Measurements from ENCODE around the gene RHOF.
"Not testable (repeated sequence)": the region's sequence is repeated elsewhere in the genome, so short reads cannot be mapped to it uniquely, and the experiment has no call there.

Gene RHOF

DNA sequence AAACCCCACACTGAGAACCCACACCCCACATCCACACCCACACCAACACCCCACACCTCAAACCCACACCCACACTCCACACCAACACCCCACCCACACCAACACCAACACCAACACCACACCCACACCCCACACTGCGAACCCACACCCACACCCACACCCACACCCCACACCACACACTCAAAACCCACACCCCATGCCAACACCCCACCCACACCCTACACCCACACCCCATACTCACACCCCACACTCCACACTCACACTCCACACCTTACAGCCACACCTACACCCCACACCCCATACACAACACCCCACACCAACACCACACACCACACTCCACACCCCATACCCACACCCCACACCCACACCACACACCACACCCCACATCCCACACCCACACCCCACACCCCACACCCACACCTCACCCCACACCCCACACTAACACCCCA is 43.0 kb downstream of the RHOF start:
- Histone ChIP-seq H3K9me3 (ENCODE audit: insufficient read depth, low read depth, low read length) (no peaks in the 10 kb centered on the region), H3K9ac (ENCODE audit: low read depth, low read length) (no peak overlapping the region), H3K27me3 (ENCODE audit: insufficient read depth, low read length) (no peaks in the 10 kb centered on the region), H3K27ac (ENCODE audit: low read depth, low read length) (no peak overlapping the region), H3K4me3 (ENCODE audit: low read length) (no peak overlapping the region), H3K36me3 (ENCODE audit: insufficient read depth, low read length) (peaks cover 30% of the 10 kb centered on the region), H3K4me1 (ENCODE audit: insufficient read depth, low read length) (no peaks in the 10 kb centered on the region)
- 52% methylated on average over 1 of the region's 1 CpG for WGBS

DNA sequence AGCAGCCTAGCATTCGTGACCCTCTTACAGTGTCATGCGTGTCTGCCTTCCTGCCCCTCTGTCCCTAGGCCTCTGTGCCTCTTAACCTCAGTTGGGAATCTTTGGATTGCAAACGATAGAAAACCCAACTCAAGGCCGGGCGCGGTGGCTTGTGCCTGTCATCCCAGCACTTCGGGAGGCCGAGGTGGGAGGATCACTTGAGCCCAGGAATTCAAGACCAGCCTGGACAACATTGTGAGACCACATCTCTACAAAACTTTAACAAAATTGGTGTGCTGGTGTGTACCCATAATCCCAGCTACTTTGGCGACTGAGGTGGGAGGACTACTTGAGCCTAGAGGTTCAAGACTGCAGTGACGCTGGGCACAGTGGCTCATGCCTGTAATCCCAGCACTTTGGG is 44.2 kb downstream of the RHOF start:
- Histone ChIP-seq H3K36me3 (ENCODE audit: insufficient read depth, low read length) (peaks cover 29% of the 10 kb centered on the region), H3K4me3 (ENCODE audit: low read length) (no peak overlapping the region), H3K27ac (ENCODE audit: low read depth, low read length) (peak overlapping the region; percentile 19; the same call in 1 of the 2 replicates), H3K9ac (ENCODE audit: low read depth, low read length) (no peak overlapping the region), H3K9me3 (ENCODE audit: insufficient read depth, low read depth, low read length) (no peaks in the 10 kb centered on the region), H3K4me1 (ENCODE audit: insufficient read depth, low read length) (no peaks in the 10 kb centered on the region), H3K27me3 (ENCODE audit: insufficient read depth, low read length) (no peaks in the 10 kb centered on the region)
- 90% methylated on average over 10 of the region's 10 CpGs for WGBS

DNA sequence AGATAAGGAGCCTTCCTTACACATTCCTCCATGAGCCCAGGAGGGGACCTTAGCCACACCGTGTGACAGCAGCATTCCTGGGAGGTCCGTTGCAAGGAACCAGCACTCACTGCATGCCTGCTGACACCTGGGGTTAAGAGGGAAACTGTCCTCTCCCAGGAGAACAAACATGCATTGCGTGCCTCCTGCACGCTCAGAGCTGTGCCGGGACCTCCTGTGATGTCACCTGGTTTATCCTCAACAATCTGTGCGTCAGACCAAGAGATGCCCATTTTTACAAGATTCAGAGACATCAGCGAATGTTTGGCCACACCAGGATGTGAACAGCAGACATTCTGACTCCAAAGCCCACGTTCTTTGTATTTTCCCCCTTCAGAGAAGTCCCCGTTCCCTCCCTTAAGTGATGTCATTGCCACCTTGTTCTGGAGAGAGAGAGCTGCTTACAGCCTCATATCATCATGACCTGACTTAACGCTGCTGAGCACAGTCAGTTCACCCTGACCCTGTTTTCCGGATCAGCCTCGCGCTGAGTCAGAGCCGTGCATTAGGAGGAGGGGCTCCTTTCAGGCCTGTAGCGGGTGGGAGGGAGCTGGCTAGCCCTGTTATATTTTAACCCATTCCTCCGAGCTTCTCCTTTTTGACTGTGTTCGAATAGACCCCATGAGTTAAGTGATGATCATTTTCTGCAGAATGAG is 44.8 kb downstream of the RHOF start:
- Histone ChIP-seq H3K27me3 (ENCODE audit: insufficient read depth, low read length) (no peaks in the 10 kb centered on the region), H3K4me1 (ENCODE audit: insufficient read depth, low read length) (no peaks in the 10 kb centered on the region), H3K27ac (ENCODE audit: low read depth, low read length) (peak overlapping the region; percentile 31; the same call in 1 of the 2 replicates), H3K9ac (ENCODE audit: low read depth, low read length) (no peak overlapping the region), H3K9me3 (ENCODE audit: insufficient read depth, low read depth, low read length) (no peaks in the 10 kb centered on the region), H3K36me3 (ENCODE audit: insufficient read depth, low read length) (peaks cover 34% of the 10 kb centered on the region), H3K4me3 (ENCODE audit: low read length) (no peak overlapping the region)
- 56% methylated on average over 17 of the region's 17 CpGs for WGBS

DNA sequence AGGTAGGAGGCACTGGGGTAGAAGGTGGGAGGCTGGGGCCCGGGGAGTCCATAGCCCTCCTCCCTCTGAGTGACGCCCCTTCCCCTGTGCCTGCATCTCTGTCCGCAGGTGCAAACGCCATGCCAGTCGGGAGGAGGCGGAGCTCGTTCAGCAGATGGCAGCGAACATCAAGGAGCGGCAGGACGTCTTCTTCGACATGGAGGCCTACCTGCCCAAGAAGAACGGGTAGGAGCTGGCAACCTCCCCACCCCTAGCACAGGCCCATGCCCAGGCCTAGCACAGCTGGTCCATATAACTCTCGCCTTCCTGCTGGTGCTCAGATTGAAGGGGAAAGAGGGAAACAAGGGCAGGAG is 45.3 kb downstream of the RHOF start:
- H3K27ac ChIP-seq (ENCODE audit: low read depth, low read length), result peak overlapping the region; percentile 31; the same call in 1 of the 2 replicates
- H3K4me3 ChIP-seq (ENCODE audit: low read length), result no peak overlapping the region
- WGBS, result 49% methylated on average over 13 of the region's 13 CpGs
- H3K36me3 ChIP-seq (ENCODE audit: insufficient read depth, low read length), result peaks cover 37% of the 10 kb centered on the region
- no peaks in the 10 kb centered on the region for H3K4me1 ChIP-seq (ENCODE audit: insufficient read depth, low read length)
- no peaks in the 10 kb centered on the region for H3K27me3 ChIP-seq (ENCODE audit: insufficient read depth, low read length)
- no peak overlapping the region for H3K9ac ChIP-seq (ENCODE audit: low read depth, low read length)
- H3K9me3 ChIP-seq (ENCODE audit: insufficient read depth, low read depth, low read length), result no peaks in the 10 kb centered on the region

DNA sequence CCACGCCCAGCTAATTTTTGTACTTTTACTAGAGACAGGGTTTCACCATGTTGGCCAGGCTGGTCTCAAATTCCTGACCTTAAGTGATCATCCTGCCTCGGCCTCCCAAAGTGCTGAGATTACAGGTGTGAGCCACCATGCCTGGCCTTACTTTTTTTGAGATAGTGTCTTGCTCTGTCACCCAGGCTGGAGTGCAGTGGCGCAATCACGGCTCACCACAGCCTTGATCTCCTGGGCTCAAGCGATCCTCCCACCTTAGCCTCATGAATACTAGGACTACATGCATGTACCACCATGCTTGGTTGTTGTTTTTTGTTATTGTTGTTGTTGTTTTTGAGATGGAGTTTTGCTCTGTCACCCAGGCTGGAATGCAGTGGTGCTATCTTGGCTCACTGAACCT is 47.9 kb downstream of the RHOF start:
- peaks cover 20% of the 10 kb centered on the region for H3K36me3 ChIP-seq (ENCODE audit: insufficient read depth, low read length)
- not testable (repeated sequence) for H3K27me3 ChIP-seq (ENCODE audit: insufficient read depth, low read length); H3K27ac ChIP-seq (ENCODE audit: low read depth, low read length); H3K9ac ChIP-seq (ENCODE audit: low read depth, low read length); H3K9me3 ChIP-seq (ENCODE audit: insufficient read depth, low read depth, low read length); H3K4me1 ChIP-seq (ENCODE audit: insufficient read depth, low read length); H3K4me3 ChIP-seq (ENCODE audit: low read length)
- WGBS, result 95% methylated on average over 5 of the region's 5 CpGs

DNA sequence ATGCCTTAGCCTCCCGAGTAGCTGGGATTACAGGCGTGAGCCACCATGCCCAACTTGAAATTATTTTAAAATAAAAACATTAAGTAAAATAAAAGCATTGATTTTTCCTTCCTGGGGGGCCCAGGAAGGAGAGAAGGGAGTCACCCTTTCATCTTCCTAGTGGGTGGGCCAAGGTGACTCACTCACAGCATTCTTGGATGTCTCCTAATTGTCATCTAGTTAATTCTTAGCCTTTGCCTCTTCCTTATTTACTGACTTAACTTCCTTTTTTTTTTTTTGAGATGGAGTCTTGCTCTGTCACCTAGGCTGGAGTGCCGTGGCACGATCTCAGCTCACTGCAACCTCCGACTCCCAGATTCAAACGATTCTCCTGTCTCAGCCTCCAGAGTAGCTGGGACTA is 51.7 kb downstream of the RHOF start:
- H3K4me1 ChIP-seq (ENCODE audit: insufficient read depth, low read length), result no peaks in the 10 kb centered on the region
- no peaks in the 10 kb centered on the region for H3K9me3 ChIP-seq (ENCODE audit: insufficient read depth, low read depth, low read length)
- 83% methylated on average over 6 of the region's 6 CpGs for WGBS
- H3K36me3 ChIP-seq (ENCODE audit: insufficient read depth, low read length), result peaks cover 13% of the 10 kb centered on the region; the same call in 1 of the 2 replicates
- H3K4me3 ChIP-seq (ENCODE audit: low read length), result no peak overlapping the region
- no peaks in the 10 kb centered on the region for H3K27me3 ChIP-seq (ENCODE audit: insufficient read depth, low read length)
- no peak overlapping the region for H3K27ac ChIP-seq (ENCODE audit: low read depth, low read length)
- H3K9ac ChIP-seq (ENCODE audit: low read depth, low read length), result no peak overlapping the region

DNA sequence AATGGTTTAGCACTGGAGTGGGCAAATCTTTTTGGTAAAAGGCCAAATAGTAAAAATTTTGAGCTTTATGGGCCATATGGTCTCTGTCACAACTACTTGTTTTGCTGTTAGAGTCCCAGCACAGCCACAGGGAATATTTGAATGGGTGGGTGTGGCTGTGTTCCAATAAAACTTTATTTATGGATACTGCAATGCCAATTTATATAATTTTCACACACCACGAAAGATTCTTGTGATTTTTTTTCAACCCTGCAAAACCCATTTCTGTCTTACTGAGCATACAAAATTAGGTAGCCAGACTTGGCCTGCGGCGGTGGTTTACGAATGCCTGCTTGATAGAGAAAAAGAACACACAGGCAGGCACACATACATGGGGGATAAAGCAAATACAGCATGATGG is 52.6 kb downstream of the RHOF start:
- Histone ChIP-seq H3K4me3 (ENCODE audit: low read length) (no peak overlapping the region), H3K9ac (ENCODE audit: low read depth, low read length) (no peak overlapping the region), H3K9me3 (ENCODE audit: insufficient read depth, low read depth, low read length) (no peaks in the 10 kb centered on the region), H3K36me3 (ENCODE audit: insufficient read depth, low read length) (peaks cover 13% of the 10 kb centered on the region; the same call in 1 of the 2 replicates), H3K4me1 (ENCODE audit: insufficient read depth, low read length) (no peaks in the 10 kb centered on the region), H3K27ac (ENCODE audit: low read depth, low read length) (no peak overlapping the region), H3K27me3 (ENCODE audit: insufficient read depth, low read length) (no peaks in the 10 kb centered on the region)
- 96% methylated on average over 4 of the region's 4 CpGs for WGBS

DNA sequence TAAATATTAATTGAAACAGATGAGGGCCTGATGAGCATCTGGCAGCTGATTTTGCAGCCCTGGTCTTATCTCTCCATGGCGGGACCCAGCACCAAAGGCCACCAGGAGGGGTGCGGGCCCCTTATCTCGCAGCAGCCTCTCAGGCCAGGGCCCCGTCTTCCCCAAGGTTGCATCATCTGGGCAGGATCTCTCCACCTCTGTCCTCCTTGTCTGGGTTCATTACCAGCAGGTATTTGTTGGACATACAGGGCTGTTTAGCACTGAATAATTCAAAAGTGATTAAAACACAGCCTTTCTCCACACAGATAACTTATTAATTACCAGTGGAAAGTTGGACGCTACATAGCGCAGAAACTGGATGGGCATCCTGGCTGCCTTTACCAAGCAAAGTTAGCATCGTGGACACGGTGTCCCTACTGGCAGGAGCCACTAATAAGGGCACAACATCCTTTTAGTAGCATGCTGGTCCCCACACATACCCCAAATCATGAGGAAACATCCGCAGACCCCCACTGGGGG is 55.1 kb downstream of the RHOF start:
- WGBS, result 94% methylated on average over 9 of the region's 9 CpGs
- no peaks in the 10 kb centered on the region for H3K4me1 ChIP-seq (ENCODE audit: insufficient read depth, low read length)
- H3K36me3 ChIP-seq (ENCODE audit: insufficient read depth, low read length), result no peaks in the 10 kb centered on the region
- no peak overlapping the region for H3K27ac ChIP-seq (ENCODE audit: low read depth, low read length)
- no peak overlapping the region for H3K4me3 ChIP-seq (ENCODE audit: low read length)
- H3K9me3 ChIP-seq (ENCODE audit: insufficient read depth, low read depth, low read length), result no peaks in the 10 kb centered on the region
- H3K9ac ChIP-seq (ENCODE audit: low read depth, low read length), result no peak overlapping the region
- no peaks in the 10 kb centered on the region for H3K27me3 ChIP-seq (ENCODE audit: insufficient read depth, low read length)

DNA sequence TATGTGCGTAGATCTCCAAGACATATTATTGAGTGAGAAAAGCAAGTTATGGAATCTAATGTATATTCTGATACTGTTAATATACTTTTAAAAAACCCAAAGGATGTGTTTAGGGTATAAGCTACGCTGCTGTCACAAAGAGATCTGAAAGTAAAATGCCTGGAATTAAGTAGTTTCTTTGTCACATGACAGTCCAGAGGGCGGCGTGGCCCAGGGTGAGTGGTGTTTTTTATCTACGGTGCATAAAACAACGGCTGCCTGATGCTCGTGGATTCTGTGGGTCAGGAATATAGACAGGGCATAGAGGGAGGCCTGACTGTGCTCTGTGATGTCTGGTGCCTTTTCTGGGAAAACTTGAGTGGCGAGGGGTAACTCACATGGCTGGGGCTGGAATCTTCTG is 59.6 kb downstream of the RHOF start:
- Histone ChIP-seq H3K4me1 (ENCODE audit: insufficient read depth, low read length) (no peaks in the 10 kb centered on the region), H3K27me3 (ENCODE audit: insufficient read depth, low read length) (no peaks in the 10 kb centered on the region), H3K9me3 (ENCODE audit: insufficient read depth, low read depth, low read length) (no peaks in the 10 kb centered on the region), H3K27ac (ENCODE audit: low read depth, low read length) (no peak overlapping the region), H3K4me3 (ENCODE audit: low read length) (no peak overlapping the region), H3K36me3 (ENCODE audit: insufficient read depth, low read length) (peaks cover 5% of the 10 kb centered on the region), H3K9ac (ENCODE audit: low read depth, low read length) (no peak overlapping the region)
- 96% methylated on average over 8 of the region's 8 CpGs for WGBS

DNA sequence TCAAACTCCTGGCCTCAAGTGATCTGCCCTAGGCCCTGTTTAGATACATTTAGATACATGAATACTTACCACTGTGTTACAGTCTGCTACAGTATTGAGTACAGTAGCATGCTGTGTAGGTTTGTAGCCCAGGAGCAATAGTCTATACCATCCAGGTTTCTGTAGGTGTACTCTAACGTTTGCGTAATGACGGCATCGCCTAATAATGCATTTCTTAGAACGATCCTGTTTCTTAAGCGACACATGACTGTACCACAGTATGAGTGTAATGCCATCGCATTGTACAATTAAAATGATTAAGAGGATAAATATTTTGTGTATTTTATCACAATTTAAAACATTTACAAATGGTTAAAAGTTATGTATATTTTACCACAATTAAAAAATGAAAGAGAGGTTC is 62.0 kb downstream of the RHOF start:
- WGBS, result 98% methylated on average over 7 of the region's 7 CpGs
- Histone ChIP-seq H3K9ac (ENCODE audit: low read depth, low read length) (no peak overlapping the region), H3K4me1 (ENCODE audit: insufficient read depth, low read length) (no peaks in the 10 kb centered on the region), H3K27me3 (ENCODE audit: insufficient read depth, low read length) (no peaks in the 10 kb centered on the region), H3K9me3 (ENCODE audit: insufficient read depth, low read depth, low read length) (no peaks in the 10 kb centered on the region), H3K27ac (ENCODE audit: low read depth, low read length) (no peak overlapping the region), H3K4me3 (ENCODE audit: low read length) (no peak overlapping the region), H3K36me3 (ENCODE audit: insufficient read depth, low read length) (peaks cover 5% of the 10 kb centered on the region)

DNA sequence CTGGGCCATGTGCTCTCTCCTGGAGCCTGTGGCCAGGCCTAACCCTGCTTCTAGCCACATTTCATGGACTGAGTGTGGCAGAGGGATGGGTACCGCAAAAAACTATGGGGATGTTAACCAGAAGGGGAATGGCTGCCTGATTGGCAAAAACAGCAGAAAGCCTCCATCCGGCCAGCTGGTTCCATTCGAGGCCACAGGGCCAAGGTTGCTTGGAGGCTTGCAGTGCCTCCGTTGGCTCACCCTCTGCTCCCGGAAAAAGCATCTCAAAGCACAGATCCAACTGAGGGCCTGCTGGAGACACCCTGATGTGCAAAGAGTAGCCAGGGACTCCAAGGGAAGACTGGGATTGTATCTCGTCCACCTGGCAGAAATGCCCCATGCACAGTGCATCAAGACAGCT is 64.5 kb downstream of the RHOF start:
- WGBS, result 82% methylated on average over 6 of the region's 6 CpGs
- H3K4me1 ChIP-seq (ENCODE audit: insufficient read depth, low read length), result no peaks in the 10 kb centered on the region

More for the DNA sequence above, 64.5 kb downstream of the RHOF start:
- H3K9ac ChIP-seq (ENCODE audit: low read depth, low read length), result no peak overlapping the region
- H3K4me3 ChIP-seq (ENCODE audit: low read length), result no peak overlapping the region
- no peak overlapping the region for H3K27ac ChIP-seq (ENCODE audit: low read depth, low read length)
- H3K27me3 ChIP-seq (ENCODE audit: insufficient read depth, low read length), result no peaks in the 10 kb centered on the region
- no peaks in the 10 kb centered on the region for H3K9me3 ChIP-seq (ENCODE audit: insufficient read depth, low read depth, low read length)
- H3K36me3 ChIP-seq (ENCODE audit: insufficient read depth, low read length), result peaks cover 9% of the 10 kb centered on the region
